Measurements from ENCODE around the gene UNK.

DNA sequence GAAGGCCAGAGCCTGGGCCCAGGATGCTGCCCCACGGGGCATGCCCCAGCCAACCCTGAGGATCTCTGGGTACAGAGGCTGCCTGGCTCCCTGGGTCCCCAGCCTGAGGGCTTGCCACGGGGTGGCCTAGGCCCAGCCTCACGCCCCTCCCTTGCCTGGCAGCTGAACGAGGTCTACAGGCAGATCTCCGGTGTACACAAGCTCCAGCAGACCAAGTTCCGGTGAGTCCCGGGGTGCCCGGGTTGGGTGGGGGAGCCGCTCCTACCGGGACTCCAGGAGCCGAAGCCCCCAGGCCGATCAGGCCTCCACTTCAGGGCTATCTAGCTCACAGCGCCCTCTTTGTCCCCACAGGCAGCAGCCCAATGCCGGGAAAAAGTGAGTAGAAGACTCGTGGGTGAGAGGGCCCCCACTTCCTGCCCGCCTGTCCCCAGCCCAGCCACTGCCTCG is 44.0 kb upstream of the UNK start:
- TF ChIP-seq, protein P1, sequence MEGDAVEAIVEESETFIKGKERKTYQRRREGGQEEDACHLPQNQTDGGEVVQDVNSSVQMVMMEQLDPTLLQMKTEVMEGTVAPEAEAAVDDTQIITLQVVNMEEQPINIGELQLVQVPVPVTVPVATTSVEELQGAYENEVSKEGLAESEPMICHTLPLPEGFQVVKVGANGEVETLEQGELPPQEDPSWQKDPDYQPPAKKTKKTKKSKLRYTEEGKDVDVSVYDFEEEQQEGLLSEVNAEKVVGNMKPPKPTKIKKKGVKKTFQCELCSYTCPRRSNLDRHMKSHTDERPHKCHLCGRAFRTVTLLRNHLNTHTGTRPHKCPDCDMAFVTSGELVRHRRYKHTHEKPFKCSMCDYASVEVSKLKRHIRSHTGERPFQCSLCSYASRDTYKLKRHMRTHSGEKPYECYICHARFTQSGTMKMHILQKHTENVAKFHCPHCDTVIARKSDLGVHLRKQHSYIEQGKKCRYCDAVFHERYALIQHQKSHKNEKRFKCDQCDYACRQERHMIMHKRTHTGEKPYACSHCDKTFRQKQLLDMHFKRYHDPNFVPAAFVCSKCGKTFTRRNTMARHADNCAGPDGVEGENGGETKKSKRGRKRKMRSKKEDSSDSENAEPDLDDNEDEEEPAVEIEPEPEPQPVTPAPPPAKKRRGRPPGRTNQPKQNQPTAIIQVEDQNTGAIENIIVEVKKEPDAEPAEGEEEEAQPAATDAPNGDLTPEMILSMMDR (IDR thresholded peaks at IDR 0.05) = no peak
- no peak for TF ChIP-seq POLR2A (IDR thresholded peaks at IDR 0.05)
